CD4-positive, alpha-beta T cell treated with Interleukin-17A for 4 hours (primary cell): ENCODE measurements around the gene AIFM3.
"Not testable (repeated sequence)": the region's sequence is repeated elsewhere in the genome, so short reads cannot be mapped to it uniquely, and the experiment has no call there.

Experiments
- DNase-seq: peaks from one replicate; pipeline ENCODE4 v3.0.0-alpha.2; 2020; ENCODE audit warnings: mixed read lengths

The AIFM3 gene

DNA sequence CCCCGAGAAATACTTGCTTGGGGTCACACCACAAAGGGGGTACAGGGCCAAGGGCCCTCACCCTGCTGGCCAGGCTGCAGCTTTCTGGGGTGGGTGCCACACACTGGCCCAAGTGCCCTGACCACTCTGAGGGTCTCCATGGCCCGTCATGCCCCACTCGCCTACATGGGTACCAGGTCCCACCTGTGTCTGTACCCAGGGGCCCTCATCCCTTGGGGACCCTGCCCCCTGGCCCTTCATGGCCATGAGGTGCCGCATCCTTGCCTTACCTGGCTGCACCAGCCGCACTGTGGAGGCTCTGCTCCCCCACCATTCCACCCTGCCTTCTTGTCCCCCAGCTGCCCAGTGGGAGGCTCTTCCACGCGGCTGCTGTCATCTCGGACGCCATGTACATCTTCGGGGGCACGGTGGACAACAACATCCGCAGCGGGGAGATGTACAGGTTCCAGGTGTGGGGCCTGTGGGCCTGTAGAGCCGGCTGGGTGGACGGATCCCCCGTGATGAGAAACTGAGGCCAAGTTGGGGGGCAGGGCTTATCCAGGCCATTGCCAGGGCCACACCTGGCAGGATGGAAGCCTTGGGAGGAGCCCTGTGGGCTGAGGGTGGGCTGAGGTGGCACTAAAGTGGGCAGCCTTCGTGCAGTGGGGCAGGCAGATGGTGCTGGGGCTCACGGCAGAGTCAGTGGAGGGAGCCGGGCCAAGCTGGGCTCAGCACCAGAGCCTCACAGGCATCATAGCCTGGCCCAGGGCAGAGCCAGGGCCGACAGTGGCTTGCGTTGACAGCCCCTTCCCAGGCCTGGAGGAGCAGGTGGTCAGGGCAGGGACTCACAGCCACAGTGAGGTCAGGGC lies 25.6 kb downstream of the AIFM3 start:
- DNase-seq, result no peak

DNA sequence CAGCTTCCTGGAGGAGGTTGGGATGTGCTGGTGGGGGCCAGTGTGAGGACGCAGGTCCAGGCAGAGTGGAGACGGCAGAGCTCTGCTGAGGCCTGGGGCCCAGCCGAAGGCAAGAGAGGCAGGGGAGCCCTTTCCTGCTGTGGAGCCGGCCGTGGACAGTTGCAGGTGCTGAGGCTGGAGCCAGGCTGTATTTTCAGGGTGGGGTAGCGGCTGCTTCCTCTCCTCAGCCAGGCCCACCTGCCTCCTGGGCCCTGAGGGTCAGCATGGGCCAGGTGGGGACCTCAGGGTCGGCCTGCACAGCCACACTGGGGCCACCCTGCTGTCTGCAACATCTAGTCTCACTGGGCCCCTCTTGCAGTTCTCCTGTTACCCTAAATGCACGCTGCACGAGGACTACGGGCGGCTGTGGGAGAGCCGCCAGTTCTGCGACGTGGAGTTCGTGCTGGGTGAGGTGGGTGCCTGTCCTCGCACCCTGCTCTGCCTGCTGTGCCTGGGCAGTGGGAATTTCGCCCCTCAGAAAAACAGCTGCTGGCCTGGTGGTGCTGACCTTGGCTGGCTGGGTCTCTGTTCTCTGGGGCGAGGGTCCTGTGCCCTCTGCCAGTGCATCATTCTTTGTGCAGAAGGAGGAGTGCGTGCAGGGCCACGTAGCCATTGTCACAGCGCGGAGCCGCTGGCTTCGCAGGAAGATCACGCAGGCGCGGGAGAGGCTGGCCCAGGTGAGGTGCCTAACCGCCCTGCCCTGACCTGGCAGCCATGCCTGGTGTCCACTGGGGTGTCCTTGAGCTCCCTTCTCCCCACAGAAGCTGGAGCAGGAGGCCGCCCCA lies 26.5 kb downstream of the AIFM3 start:
- no peak for DNase-seq

DNA sequence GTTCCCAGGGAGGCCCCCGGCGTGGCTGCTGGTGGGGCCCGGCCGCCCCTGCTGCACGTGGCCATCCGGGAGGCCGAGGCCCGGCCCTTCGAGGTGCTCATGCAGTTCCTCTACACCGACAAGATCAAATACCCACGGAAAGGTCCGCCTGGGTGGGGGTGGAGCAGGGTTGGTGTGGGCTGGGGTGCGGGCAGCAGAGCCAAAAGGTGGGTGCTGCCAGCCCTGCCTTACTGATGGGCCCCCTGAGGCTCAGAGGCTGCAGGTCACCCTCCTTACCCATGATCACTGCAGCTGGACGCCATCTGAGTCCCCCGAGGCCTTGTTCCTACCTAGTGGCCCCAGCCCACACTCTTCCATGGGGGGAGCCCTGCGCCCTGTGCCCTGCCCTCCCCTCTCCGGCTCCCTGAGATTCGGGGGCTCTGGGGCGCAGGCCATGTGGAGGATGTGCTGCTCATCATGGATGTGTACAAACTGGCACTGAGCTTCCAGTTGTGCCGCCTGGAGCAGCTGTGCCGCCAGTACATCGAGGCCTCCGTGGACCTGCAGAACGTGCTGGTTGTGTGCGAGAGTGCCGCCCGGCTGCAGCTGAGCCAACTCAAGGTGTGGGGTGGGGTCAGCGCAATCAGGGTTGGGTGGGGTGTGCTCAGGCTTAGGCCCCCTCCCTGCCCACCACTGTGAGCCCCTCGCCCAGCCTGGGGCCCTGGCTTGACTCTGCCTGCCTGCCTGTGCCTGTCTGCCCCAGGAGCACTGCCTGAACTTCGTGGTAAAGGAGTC lies 27.3 kb downstream of the AIFM3 start:
- DNase-seq, result no peak

DNA sequence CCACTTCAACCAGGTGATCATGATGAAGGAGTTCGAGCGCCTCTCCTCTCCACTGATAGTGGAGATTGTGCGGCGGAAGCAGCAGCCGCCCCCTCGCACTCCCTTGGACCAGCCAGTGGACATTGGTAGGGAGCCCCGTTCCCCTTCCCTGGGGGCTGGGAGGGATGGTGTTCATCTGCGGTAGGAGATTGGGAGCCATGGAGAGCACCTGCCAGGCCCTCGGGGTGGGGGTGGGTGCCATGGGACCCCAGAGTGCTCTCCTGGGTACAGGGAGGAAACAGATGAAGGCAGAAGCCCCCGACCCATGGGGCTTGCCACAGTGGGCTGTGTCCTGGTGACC lies 27.8 kb downstream of the AIFM3 start:
- no peak for DNase-seq

DNA sequence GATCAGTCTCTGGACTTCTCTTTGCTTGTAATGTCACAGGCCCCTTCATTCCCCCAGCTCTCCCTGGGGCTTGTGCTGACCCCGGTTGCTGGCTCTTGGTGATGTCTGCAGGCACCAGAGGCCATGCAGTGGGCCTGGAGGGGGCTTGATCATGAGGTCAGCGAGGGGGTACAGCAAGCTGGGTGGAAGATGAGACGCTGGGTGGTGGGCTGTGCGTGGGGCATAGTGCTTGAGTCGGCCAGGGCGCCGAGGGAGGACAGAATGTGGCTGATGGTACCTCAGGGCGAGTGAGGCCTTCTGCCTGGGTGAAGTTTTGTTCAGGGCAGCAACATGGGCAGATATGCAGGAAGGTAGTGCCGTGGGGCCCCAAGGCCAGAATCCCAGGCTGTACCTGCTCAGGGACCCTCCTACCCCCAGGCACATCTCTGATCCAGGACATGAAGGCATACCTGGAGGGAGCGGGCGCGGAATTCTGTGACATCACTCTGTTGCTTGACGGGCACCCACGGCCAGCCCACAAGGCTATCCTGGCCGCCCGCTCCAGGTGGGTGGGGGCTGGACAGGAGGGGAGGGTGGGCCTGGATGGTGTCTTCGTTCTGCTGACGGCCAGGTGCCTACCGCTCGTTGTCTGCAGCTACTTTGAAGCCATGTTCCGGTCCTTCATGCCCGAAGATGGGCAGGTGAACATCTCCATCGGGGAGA lies 28.4 kb downstream of the AIFM3 start:
- no peak for DNase-seq

DNA sequence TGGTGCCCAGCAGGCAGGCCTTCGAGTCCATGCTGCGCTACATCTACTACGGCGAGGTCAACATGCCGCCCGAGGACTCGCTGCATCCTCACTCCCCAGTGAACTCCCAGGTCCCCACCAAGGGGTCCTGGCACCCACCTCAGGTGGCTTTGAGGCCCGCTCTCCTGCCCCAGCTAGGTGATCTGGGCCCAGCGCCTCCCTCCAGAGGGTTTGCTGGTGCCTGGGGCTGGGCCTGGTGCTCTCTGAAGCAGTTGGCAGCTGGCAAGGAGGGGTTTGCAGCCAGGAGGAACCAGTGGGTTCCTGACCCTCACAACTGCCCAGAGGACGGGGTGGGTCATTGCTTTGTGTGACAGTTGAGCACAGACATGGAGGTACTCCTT lies 29.0 kb downstream of the AIFM3 start:
- DNase-seq, result no peak

DNA sequence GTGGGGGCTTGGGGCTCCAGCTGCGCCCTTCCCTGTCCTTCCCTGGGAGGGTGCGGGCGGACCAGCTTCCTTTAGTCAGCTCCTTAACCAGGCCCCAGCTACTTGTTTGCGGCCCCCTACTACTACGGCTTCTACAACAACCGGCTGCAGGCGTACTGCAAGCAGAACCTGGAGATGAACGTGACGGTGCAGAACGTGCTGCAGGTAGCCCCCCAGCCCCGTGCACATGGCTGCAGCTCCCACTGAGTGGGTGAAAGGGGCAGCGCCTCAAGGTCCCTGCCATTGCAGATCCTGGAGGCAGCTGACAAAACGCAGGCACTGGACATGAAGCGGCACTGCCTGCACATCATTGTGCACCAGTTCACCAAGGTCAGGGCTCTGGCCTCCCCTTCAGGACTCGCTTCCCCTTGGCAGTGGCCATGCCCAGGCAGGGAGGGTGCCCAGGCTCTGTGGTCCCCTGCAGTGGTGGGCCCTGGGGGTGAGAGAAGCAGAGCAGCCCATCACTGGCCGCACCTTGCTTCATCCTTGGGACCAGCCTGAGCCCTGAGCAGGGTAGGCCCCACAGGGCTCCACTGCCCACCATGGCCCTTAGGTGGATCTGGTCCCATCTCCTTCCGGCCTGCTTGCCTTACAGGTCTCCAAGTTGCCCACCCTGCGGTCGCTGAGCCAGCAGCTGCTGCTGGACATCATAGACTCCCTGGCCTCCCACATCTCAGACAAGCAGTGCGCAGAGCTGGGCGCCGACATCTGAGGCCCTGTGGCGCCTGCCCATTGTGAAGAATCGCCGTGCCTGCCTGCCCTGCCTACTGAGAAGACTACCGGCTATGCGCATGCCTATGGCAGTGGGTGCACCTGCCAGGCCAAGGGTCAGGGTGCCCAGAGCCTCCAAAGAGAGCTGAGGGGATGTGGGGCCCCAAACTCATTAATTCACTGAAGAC lies 29.8 kb downstream of the AIFM3 start:
- no peak for DNase-seq

DNA sequence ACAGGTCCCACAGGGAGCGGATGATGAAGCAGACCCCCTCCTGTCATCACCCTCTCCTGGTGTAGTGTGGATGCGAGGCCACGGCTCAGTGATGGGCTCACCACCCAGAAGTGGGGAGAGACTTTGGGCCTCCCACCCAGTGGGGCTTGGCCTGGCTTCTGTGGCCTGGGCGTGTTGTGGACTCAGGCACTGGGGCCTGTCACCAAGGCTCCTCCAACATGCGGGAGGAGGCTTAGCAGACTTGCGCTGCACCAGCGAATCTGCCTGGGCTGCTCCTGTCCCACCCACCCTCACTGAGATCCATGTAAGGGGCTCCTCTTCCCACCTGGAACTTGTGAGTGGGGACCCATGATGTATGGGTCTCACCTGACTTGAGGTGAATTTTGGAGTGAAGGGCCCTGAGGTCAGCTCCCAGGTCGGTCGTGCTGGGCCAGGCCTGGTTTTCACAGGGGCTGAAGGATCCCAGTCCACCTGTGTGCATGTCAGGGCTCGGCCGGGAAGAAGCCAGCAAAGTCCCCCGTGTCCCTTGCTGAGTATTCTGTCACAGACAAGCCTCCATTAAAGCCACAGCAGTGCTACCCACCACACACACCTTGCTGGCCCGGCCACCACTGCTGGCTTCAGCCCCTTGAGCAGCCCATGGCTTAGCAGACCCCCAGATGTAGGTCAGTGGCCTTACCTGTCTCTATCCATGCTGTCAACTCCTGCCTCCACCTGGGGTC lies 30.6 kb downstream of the AIFM3 start:
- no peak for DNase-seq

DNA sequence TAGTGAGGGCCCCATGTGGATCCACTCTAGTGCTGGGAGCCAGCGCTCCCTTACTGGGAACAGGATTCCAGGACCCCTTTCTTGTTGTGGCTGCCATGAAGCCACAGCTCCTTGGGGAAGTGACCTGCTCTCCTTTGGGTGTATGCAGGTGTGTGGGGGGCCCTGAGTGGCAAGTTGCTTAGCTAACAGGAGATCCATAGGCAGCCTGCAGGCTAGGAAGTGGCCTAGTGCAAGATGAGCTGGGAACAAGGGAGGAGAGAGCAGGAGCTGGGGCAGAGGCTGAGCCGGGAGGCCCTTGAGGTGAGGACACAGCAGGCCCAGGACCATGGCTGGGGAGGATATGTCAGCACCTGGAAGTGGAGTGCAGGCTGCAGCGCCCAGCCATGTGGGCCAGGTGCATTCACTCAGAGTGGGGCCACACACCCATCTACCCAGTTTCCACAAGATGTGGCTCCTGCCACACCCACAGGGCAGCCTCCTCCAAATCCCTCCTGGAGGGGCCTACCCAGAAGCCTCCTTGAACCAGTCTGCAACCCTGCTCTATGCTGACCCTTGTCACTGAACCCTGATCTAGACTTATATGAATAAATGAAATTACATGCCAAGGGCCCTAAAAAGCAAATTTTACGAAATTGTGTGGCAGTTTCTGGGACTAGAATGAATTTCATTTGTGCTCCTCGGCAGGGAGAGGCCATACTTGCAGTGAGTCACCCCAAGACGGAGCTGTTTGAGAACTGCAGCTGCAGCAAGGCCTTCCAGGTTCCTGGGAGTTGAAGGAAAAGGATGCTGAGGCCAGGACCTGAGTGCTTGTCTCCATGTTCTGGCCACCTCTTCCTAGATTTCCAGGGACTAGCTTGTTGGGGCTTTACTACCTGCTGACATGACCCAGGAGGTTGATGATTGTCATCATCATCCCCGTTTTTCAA lies 31.6 kb downstream of the AIFM3 start:
- DNase-seq, result no peak

DNA sequence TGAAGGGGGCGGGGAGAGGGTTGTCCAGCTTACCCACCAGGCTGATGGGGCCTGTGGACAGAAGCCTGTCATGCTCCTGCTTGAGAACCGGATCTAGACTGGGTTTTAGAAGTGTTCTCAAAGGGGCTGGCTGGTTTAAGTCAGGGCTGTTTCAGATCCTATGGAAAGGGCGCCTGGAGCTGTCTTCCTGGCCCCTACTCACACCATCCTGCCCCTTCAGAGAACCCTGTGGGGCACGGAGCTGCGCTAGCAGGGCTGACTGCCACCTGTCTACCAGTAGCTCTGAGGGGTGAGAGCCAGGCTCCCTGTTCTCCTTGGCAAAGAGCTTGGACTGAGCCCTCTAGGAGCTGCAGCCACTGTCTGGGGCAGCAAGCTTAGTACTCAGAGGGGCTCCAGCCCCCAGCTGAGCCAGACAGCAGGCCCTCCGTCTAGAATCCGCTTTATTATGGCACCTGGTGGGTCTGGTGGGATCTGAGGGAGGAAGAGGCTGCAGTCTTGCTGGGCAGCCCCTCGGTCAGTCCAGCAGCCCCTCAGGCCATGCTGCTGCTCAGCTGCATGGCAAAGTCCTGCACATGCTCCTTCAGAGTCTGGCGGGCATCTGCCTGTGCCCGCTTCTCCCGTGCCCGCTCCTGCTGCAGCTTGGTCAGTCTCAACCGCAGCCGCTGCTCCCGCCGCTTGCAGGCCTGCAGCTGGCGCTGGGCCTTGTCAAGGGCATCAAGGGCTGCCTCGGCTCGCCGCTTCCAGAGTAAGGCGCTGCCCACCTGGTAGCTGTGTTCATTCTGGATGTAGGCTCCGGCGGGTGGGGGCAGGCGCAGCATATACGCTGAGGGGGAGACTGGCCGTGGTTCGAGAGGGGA lies 32.5 kb downstream of the AIFM3 start:
- DNase-seq, result no peak

DNA sequence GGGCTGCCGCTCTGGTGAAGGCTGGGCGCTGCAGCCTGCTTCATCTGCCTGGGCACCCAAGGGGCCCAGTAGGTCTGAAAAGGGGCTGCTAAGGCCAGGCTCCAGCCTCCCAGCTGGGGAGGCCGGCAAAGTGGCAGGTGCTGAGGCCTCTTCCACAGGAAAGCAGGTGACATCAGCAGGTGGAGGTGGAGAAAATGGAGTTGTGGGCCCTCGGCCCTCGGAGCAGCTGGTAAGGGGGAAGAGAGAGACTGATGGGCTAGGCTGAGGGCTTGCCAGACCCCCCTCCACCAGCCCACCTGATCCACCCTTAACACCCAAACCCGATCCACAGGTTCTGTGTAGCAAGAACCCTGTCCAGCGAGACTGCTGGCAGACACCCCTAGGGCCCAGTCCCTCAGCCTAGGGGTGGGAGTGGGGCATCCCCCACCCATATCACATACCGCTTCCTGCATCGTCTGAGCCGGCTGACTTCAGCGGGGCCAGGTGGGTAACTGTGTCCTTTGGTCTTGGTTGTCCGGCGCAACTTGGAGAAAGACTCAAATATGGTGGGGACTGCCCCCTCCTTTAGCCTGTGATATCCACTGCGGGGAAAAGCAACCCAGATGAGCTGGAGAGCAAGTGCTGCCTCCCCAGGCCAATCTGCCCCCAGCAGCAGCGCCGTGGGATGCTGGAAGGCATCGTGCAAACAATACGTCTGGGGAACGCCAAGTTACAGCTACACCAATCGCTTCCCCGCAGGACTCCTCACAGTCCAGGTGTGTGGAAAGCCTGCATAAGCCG lies 33.3 kb downstream of the AIFM3 start:
- no peak for DNase-seq

DNA sequence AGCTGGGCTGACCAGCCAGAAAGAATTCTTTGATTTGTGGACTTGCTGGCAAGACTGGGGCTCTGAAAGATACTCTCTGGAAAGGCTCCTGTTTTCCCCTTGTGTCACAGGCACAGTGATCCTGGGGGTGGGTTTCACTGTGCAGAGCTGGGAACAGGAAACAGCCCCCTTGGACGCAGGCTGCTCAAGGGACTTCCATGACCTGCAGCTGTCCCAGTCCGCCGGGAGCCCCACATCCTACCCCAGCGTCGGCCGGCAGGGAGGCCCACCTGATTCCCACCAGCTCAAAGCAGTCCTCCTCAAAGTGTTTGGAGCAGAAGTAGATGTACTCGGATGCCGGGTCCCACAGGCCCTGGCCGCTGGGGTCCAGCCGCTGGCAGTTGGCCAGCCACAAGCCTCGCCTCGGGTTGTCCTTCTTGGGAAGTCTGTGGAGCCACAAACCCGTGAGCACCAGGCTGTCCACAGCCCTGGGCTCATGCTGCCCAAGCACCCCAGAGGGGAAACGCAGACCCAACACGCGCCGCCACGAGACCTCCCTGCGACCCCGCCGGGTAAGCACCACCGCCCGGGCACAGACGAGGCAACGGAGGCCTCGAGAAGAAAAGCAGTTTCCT lies 34.0 kb downstream of the AIFM3 start:
- no peak for DNase-seq

DNA sequence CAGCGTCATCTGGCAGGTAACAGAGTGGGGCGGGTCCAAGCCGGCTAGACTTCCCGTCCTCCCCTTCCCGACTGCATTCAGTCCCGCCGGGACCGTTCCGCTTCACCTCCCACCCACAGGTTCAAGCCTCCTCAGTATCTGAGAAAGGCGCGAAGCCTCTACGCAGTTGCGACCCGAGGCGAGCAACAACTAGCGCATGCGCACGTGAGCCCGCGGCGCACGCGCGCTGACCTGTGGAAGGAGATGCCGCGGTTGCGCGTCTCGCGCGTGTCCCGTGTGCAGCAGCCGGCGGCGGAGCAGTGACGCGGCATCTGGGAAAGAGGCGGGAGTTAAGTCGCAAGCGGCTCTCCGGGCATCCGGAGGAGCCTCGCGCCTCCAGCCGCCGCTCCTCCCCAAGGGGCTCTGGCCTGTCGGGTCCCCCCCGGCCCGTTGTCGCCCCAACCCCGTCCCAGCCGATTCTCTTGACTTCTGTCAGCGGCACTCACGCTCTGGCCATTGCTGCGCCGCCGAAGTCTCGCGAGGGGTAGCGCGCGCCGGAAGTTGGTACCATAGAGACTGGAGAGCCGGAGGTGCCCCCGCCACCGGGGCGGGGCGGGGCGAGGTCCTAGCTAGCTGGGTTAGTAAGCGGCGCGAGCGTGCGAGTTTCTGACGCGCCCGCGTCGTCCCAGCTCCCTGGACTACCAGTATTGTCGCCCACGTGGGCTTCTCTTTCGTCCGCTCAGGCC lies 34.7 kb downstream of the AIFM3 start, which contains the start of gene THAP7:
Gene THAP7, minus strand, starts transcription at position 518 of the 725 bp plus-strand sequence. Its CDS starts 207 bp downstream, at position 311.
- DNase-seq, result peak; percentile 98

DNA sequence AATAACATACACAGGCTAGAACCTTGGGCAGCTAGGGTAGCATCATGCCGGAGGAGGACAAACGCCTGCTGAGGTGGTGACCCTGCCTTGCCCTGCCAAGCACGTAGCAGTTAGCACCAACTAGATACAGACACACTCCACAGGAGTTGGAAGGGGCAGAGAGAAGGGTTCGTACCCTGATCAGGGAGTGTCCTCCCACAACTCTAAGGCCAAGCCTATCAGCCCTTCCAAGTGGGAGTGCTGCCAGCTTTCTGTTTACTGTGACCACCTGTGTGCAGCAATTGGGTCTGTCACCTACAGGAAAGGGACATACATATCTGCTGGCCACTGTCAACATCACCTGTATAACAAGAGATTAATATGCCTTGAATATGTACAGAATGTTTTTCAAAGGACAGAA lies 36.7 kb downstream of the AIFM3 start:
- DNase-seq, result no peak

DNA sequence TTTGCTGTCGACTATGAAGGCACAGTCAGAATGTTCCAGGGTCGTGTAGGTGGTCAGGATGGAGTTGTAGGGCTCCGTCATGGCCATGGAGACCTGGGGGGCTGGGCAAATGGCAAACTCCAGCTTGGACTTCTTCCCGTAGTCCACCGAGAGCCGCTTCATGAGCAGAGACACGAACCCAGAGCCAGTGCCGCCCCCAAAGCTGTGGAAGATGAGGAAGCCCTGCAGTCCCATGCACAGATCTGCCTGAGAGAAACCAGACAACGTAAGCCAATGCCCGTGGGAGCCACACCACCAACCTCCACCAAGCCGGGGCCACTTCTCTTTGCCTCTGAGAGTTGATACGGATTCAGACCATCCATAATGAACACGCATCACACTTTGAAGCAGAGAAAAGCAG lies 42.2 kb downstream of the AIFM3 start:
- not testable (repeated sequence) for DNase-seq

DNA sequence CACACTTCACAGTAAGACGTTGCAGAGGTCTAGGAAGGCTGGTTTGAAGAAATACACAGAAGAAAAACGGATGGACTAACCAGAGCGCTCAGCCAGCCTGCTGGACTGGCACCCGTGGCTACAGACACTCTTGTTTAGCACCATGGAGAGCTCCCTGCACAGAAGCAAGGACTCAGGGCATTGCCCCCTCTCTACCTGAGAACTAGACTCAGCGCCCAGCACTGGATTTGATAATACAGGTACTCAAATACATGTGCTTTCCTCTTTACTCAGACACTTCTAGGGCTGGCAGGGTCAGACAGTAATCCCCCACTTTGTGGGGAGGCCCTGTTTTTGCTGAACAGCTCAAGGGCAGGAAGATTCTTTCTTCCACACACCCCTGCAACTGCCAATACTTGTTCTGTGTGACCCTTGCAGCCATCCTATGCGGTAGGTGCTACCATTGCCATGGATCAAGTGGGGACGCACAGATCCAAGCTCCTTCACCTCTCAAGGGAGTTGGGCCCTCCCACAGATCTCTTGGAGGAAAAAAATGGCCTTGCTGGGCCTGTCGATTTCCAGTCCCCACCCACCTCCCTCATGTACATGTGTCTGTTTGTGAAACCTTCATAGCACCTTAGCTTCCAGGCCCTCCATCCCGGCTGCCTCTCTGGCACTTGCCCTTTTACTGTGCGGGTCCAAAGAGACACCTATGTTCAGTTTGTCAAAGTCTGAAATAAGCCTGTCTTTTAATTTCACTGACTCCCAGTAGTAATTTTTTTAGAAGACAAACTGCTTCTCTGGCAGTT lies 42.8 kb downstream of the AIFM3 start:
- peak; percentile 27 for DNase-seq
